ENCODE measurements around the gene HMX2. TPM values are rescaled to one million over a fixed set of nuclear protein-coding genes. Genes with fewer than 3 reads are reported as not detected.

The HMX2 gene
- total RNA-seq, 1 experiment from 2014 or later: 2.7 TPM

DNA sequence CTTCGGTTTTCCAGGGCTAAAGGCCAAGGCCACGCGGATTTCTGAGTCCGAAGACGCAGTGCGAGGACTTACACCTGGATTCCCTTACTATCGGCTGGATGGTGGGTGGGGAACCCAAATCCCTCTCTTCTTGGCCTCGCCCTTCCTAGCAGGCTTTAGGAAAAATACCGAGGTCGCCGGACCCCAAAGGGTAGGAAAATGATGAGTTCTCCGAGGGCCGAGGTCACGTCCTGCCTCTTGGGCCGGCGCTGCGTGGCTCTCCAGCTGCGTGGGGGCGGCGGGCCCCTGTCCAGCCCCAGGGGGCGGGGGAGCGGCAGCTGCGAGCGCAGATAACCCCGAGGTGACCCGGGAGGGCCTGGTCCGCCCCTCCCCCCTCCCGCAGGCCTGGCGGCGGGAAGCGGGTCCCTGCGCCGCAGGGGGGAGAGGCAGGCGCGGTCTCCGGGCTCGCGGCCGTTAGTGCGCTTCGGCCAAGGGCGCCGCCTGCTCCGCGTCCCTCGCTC, 13.0 kb upstream of the HMX2 start:
- ChIA-PET CTCF (interaction anchor here (0.6 kb wide), 1 partner anchor 244 kb away, joined by 4 read pairs; no protein-coding TSS in a partner anchor), POLR2A (interaction anchor here (0.5 kb wide), 1 partner anchor 130 kb away, joined by 3 read pairs; no protein-coding TSS in a partner anchor)
- H3K27ac ChIP-seq (ENCODE audit: low read length): peak overlapping the region; percentile 52; the same call in 1 of the 2 replicates
- H3K9me3 ChIP-seq (ENCODE audit: control insufficient read depth, insufficient read depth, low read depth, low read length): no peaks in the 10 kb centered on the region
- H3K27me3 ChIP-seq (ENCODE audit: control insufficient read depth, insufficient read depth, low read length): no peaks in the 10 kb centered on the region; the same call in 1 of the 2 replicates
- TF ChIP-seq SIN3A (IDR thresholded peaks at IDR 0.05; ENCODE audit: borderline replicate concordance, insufficient read depth, low read depth, low read length) (no peak), TCF7L2 (IDR thresholded peaks at IDR 0.05; ENCODE audit: low read depth, low read length) (no peak), POLR2AphosphoS5 (IDR thresholded peaks at IDR 0.05; ENCODE audit: low read depth, low read length) (no peak)
- TF ChIP-seq, protein P1, sequence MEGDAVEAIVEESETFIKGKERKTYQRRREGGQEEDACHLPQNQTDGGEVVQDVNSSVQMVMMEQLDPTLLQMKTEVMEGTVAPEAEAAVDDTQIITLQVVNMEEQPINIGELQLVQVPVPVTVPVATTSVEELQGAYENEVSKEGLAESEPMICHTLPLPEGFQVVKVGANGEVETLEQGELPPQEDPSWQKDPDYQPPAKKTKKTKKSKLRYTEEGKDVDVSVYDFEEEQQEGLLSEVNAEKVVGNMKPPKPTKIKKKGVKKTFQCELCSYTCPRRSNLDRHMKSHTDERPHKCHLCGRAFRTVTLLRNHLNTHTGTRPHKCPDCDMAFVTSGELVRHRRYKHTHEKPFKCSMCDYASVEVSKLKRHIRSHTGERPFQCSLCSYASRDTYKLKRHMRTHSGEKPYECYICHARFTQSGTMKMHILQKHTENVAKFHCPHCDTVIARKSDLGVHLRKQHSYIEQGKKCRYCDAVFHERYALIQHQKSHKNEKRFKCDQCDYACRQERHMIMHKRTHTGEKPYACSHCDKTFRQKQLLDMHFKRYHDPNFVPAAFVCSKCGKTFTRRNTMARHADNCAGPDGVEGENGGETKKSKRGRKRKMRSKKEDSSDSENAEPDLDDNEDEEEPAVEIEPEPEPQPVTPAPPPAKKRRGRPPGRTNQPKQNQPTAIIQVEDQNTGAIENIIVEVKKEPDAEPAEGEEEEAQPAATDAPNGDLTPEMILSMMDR (IDR thresholded peaks at IDR 0.05): no peak
- TF ChIP-seq, protein P2, sequence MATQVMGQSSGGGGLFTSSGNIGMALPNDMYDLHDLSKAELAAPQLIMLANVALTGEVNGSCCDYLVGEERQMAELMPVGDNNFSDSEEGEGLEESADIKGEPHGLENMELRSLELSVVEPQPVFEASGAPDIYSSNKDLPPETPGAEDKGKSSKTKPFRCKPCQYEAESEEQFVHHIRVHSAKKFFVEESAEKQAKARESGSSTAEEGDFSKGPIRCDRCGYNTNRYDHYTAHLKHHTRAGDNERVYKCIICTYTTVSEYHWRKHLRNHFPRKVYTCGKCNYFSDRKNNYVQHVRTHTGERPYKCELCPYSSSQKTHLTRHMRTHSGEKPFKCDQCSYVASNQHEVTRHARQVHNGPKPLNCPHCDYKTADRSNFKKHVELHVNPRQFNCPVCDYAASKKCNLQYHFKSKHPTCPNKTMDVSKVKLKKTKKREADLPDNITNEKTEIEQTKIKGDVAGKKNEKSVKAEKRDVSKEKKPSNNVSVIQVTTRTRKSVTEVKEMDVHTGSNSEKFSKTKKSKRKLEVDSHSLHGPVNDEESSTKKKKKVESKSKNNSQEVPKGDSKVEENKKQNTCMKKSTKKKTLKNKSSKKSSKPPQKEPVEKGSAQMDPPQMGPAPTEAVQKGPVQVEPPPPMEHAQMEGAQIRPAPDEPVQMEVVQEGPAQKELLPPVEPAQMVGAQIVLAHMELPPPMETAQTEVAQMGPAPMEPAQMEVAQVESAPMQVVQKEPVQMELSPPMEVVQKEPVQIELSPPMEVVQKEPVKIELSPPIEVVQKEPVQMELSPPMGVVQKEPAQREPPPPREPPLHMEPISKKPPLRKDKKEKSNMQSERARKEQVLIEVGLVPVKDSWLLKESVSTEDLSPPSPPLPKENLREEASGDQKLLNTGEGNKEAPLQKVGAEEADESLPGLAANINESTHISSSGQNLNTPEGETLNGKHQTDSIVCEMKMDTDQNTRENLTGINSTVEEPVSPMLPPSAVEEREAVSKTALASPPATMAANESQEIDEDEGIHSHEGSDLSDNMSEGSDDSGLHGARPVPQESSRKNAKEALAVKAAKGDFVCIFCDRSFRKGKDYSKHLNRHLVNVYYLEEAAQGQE (IDR thresholded peaks at IDR 0.05; ENCODE audit: insufficient read depth in 1 of 2, low read depth in 2 of 2, low read length in 1 of 2): no peak
- H3K4me1 ChIP-seq (ENCODE audit: control insufficient read depth, insufficient read depth, low read length): peaks cover 19% of the 10 kb centered on the region
- ATAC-seq (no peak), DNase-seq (ENCODE audit: low read depth, low spot score) (no peak)
- no TSS peak for BruUV-seq (replicated peaks)
- in situ Hi-C loops (cut with HindIII; ENCODE audit: low pct_unique_long_range_greater_than_20kb, low sequenced_read_pairs): no loop called here
- intact Hi-C loops (cut with micrococcal nuclease; ENCODE audit: unreplicated experiment): loop anchor here (1.0 kb wide), 1 partner anchor 19 kb away; the partner anchor contains the start of gene BUB3
- 0 out of 2 replicates have a peak, but pooled peaks cover 3% of the 10 kb centered on the region for H3K36me3 ChIP-seq (ENCODE audit: control insufficient read depth, insufficient read depth, low read length)
- peak overlapping the region in 1 of 2 experiments; percentile 58; a peak in 2 of 4 replicates for H3K4me3 ChIP-seq (ENCODE audit: low read depth in 2 of 2, low read length in 2 of 2)

DNA sequence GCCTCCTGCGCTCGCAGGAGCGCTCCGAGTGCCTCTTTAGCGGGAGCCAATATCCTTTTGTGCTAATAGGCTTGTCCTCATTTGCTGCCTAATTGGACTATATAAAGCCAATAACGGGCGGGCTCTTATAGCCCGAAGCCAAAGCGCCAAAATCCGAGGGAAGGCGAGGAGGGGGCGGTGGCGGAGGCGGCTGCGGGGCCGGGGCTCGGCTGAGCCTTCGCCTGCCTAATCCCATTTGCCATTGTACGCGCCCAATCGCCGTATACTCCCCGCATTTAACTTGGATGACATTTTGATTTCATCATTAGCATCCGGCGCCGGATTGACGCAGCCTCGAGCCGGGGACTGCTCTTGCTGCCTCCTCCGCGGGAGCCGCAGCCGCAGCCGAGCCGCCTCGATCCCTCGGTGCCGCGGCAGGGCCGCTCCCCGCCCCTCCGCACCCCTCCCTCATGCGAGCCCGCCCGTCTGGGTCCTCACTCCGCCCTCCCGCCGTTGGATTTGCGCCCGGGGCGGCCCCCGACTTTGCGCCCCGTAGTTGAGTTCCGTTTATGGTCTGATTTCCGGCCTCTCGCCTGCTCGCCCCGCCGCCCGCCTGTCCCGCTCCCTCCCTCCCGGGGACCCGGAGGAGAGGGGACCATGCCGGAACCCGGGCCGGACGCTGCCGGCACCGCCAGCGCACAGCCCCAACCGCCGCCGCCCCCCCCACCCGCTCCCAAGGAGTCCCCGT, 12.4 kb upstream of the HMX2 start, which contains the start of gene HMX3:
HMX3 (plus strand) TSS at position 556 of the 727 bp plus-strand sequence; CDS start at position 637, 81 bp downstream.
- BruUV-seq (replicated peaks): no TSS peak
- peak within 1 kb of the TSS; percentile 83 for H3K27ac ChIP-seq (ENCODE audit: low read length)
- H3K4me1 ChIP-seq (ENCODE audit: control insufficient read depth, insufficient read depth, low read length): peaks cover 23% of the 10 kb centered on the region
- 0 out of 2 replicates have a peak, but pooled peaks cover 3% of the 10 kb centered on the region for H3K36me3 ChIP-seq (ENCODE audit: control insufficient read depth, insufficient read depth, low read length)
- CTCF ChIA-PET: no interaction called here
- H3K9me3 ChIP-seq (ENCODE audit: control insufficient read depth, insufficient read depth, low read depth, low read length): no peaks in the 10 kb centered on the region
- DNase-seq (ENCODE audit: low read depth, low spot score) (no peak), ATAC-seq (peak; percentile 39)
- intact Hi-C loops (cut with micrococcal nuclease; ENCODE audit: unreplicated experiment) (loop anchor here (1.0 kb wide), 1 partner anchor 19 kb away; the partner anchor contains the start of gene BUB3), in situ Hi-C loops (cut with HindIII; ENCODE audit: low pct_unique_long_range_greater_than_20kb, low sequenced_read_pairs) (no loop called here)
- POLR2A ChIA-PET: no interaction called here
- H3K4me3 ChIP-seq (ENCODE audit: low read depth in 2 of 2, low read length in 2 of 2): peak within 1 kb of the TSS; percentile 58 to 66
- TF ChIP-seq TCF7L2 (IDR thresholded peaks at IDR 0.05; ENCODE audit: low read depth, low read length) (no peak), SIN3A (IDR thresholded peaks at IDR 0.05; ENCODE audit: borderline replicate concordance, insufficient read depth, low read depth, low read length) (no peak), POLR2AphosphoS5 (IDR thresholded peaks at IDR 0.05; ENCODE audit: low read depth, low read length) (no peak)
- TF ChIP-seq, protein P1 (IDR thresholded peaks at IDR 0.05): no peak
- TF ChIP-seq, protein P2 (IDR thresholded peaks at IDR 0.05; ENCODE audit: insufficient read depth in 1 of 2, low read depth in 2 of 2, low read length in 1 of 2): no peak
- no peaks in the 10 kb centered on the region; the same call in 1 of the 2 replicates for H3K27me3 ChIP-seq (ENCODE audit: control insufficient read depth, insufficient read depth, low read length)

All from Panc1 (cell line).